NT2/D1 (cell line): ENCODE results near the gene AVPR1B.

ENCODE experiments used
- SUZ12 ChIP-seq: IDR thresholded peaks from 2 replicates; pipeline ENCODE4 v1.6.1; 2011; ENCODE audit not compliant: insufficient read length, insufficient read depth; ENCODE audit errors: extremely low read depth
- ZNF274 ChIP-seq: IDR thresholded peaks from 2 replicates; pipeline ENCODE4 v1.6.1; 2011; ENCODE audit warnings: mild to moderate bottlenecking, low read depth, low read length

GRCh38 chr1:206115791-206116190, 1.4 kb downstream of the AVPR1B start:
- TF ChIP-seq ZNF274 = no peak
- no peak for TF ChIP-seq SUZ12
